ENCODE results near the gene VTCN1.

Gene VTCN1

GRCh38 chr1:117208580-117208979 lies 2.1 kb downstream of the VTCN1 start:
- no peak for DNase-seq

GRCh38 chr1:117205368-117205767 lies 5.4 kb downstream of the VTCN1 start:
- no peak for DNase-seq

- no peak for DNase-seq
Measured at GRCh38 chr1:117201808-117202207, 8.9 kb downstream of the VTCN1 start.

GRCh38 chr1:117198097-117198496 lies 12.6 kb downstream of the VTCN1 start:
- DNase-seq, result no peak

GRCh38 chr1:117189726-117190125 lies 21.0 kb downstream of the VTCN1 start:
- no peak for DNase-seq

- DNase-seq, result no peak
Measured at GRCh38 chr1:117188816-117189437, 21.8 kb downstream of the VTCN1 start.

GRCh38 chr1:117188170-117188815 lies 22.4 kb downstream of the VTCN1 start:
- DNase-seq, result no peak

- DNase-seq, result no peak
Measured at GRCh38 chr1:117183112-117183511, 27.6 kb downstream of the VTCN1 start.

- no peak for DNase-seq
Measured at GRCh38 chr1:117182319-117182718, 28.4 kb downstream of the VTCN1 start.

- DNase-seq, result no peak
Measured at GRCh38 chr1:117181630-117182041, 29.1 kb downstream of the VTCN1 start.

GRCh38 chr1:117180147-117180967 lies 30.4 kb downstream of the VTCN1 start:
- no peak for DNase-seq

- no peak for DNase-seq
Measured at GRCh38 chr1:117179471-117179870, 31.3 kb downstream of the VTCN1 start.

GRCh38 chr1:117178756-117179155 lies 32.0 kb downstream of the VTCN1 start:
- no peak for DNase-seq

- DNase-seq, result no peak
Measured at GRCh38 chr1:117177376-117177775, 33.4 kb downstream of the VTCN1 start.

- DNase-seq, result no peak
Measured at GRCh38 chr1:117176579-117176978, 34.1 kb downstream of the VTCN1 start.

GRCh38 chr1:117174851-117175250 lies 35.9 kb downstream of the VTCN1 start:
- no peak for DNase-seq

GRCh38 chr1:117173691-117174090 lies 37.0 kb downstream of the VTCN1 start:
- no peak for DNase-seq

GRCh38 chr1:117173006-117173405 lies 37.7 kb downstream of the VTCN1 start:
- no peak for DNase-seq

GRCh38 chr1:117171900-117172511 lies 38.7 kb downstream of the VTCN1 start:
- DNase-seq, result no peak

- no peak for DNase-seq
Measured at GRCh38 chr1:117169871-117170596, 40.7 kb downstream of the VTCN1 start.

GRCh38 chr1:117167402-117167801 lies 43.3 kb downstream of the VTCN1 start:
- no peak for DNase-seq

GRCh38 chr1:117166076-117166475 lies 44.7 kb downstream of the VTCN1 start:
- no peak for DNase-seq

GRCh38 chr1:117164209-117164608 lies 46.5 kb downstream of the VTCN1 start:
- DNase-seq, result no peak
